ENCODE measurements around the gene CCDC3.

The CCDC3 gene

GRCh38 chr10:12849319-12850181, 152.0 kb downstream of the CCDC3 start:
- no peaks in the 10 kb centered on the region for H3K27me3 ChIP-seq (ENCODE audit: low read depth, low read length)
- no peaks in the 10 kb centered on the region for H3K36me3 ChIP-seq (ENCODE audit: control insufficient read depth in 1 of 2, insufficient read depth in 2 of 2, low read length in 2 of 2)
- H3K4me1 ChIP-seq (ENCODE audit: control insufficient read depth in 1 of 2, insufficient read depth in 2 of 2, low read length in 2 of 2), result peaks cover 6 to 21% of the 10 kb centered on the region in 2 donors
- H3K9me3 ChIP-seq (ENCODE audit: control insufficient read depth in 1 of 2, low read length in 2 of 2), result no peaks in the 10 kb centered on the region
- H3K27ac ChIP-seq (ENCODE audit: low read length), result no peak overlapping the region
- H3K4me3 ChIP-seq (ENCODE audit: low read depth in 1 of 2, low read length in 2 of 2), result no peak overlapping the region

DNA sequence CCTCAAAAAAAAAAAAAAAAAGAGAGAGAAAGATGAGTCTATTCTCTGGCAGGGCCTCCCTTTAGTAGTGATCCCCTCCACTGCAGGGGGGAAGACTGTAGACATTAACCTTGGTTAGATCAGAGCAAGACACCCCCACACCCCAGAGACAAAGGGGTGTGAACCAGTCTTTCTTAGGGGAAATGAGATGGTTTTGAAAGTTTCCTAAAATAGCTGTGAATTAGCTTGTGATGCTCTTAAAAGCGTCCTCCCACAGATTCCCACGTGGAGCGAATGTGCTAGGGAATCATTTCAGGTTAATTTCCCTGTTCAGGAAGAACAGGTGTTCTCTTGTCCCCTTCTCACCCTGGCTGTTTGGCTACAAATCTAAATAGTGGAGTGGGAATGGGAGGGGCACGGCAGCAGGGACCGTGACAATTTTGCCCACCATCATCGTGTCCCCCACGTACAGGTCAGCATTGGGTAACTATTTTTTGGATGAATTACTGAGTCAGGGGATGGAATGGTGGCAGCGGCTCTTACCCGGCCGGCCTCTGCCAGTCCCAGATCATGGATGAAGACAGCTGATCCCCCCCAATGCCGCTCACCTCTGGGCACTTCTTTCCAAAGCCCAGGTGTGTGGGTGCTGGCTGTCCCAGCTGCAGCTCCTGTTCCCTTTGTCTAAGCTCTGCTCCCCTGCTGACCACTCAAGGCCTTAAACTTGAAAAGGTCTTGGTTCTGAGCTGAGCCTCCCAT, 152.9 kb downstream of the CCDC3 start:
- no peaks in the 10 kb centered on the region for H3K36me3 ChIP-seq (ENCODE audit: control insufficient read depth in 1 of 2, insufficient read depth in 2 of 2, low read length in 2 of 2)
- H3K4me1 ChIP-seq (ENCODE audit: control insufficient read depth in 1 of 2, insufficient read depth in 2 of 2, low read length in 2 of 2), result peaks cover 7 to 23% of the 10 kb centered on the region in 2 donors
- H3K27ac ChIP-seq (ENCODE audit: low read length), result no peak overlapping the region
- no peak overlapping the region for H3K4me3 ChIP-seq (ENCODE audit: low read depth in 1 of 2, low read length in 2 of 2)
- H3K27me3 ChIP-seq (ENCODE audit: low read depth, low read length), result no peaks in the 10 kb centered on the region
- no peaks in the 10 kb centered on the region for H3K9me3 ChIP-seq (ENCODE audit: control insufficient read depth in 1 of 2, low read length in 2 of 2)

DNA sequence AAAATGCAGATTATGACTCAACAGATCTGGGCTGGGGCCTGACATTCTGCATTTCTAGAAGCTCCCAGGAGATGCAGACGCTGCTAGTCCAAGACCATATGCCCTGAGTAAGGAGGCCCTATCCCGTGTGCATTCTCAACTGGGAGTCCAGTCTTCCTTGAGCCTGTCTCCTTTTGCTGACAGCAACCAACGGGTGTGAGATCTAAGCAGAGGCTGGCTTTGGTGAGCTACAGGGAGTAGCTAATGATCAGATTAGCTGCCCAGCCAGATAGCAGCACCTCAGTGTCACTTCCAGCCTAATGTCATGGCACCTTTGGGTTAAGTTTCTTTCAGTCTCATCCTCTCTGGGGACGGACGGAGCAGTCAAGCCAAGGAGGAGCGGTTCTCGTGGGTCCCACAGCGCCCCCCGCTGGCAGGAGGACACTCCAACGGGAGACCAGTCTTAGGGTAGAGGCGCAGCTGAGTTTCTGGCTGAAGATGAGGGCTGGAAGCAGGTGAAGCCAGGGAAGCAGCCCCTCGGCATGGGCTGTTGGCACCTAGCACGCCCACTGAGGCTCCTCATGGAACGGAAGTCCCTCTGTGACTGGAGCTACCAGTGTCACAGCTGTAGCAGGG, 154.0 kb downstream of the CCDC3 start:
- Histone ChIP-seq H3K4me3 (ENCODE audit: low read depth in 1 of 2, low read length in 2 of 2) (no peak overlapping the region), H3K9me3 (ENCODE audit: control insufficient read depth in 1 of 2, low read length in 2 of 2) (no peaks in the 10 kb centered on the region), H3K27me3 (ENCODE audit: low read depth, low read length) (no peaks in the 10 kb centered on the region), H3K36me3 (ENCODE audit: control insufficient read depth in 1 of 2, insufficient read depth in 2 of 2, low read length in 2 of 2) (no peaks in the 10 kb centered on the region), H3K4me1 (ENCODE audit: control insufficient read depth in 1 of 2, insufficient read depth in 2 of 2, low read length in 2 of 2) (peaks cover 7 to 23% of the 10 kb centered on the region in 2 donors), H3K27ac (ENCODE audit: low read length) (no peak overlapping the region)

DNA sequence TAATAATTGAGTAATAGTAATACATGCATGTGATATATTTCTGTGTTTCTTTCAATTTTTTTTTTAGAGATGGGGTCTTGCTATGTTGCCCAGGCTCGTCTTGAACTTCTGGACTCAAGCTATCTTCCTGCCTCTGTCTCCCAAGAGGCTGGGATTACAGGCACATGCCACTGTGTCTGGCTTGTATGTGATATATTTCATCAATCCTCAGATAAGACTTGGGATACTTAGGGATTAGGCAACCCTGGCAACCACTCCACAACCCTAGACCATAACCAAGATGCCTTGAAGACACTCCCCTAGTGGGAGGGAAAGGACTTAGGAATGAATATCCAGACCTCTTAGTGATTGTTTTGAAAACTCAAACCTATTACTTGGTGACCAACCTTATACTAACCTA, 154.8 kb downstream of the CCDC3 start:
- H3K27ac ChIP-seq (ENCODE audit: low read length), result no peak overlapping the region
- H3K4me1 ChIP-seq (ENCODE audit: control insufficient read depth in 1 of 2, insufficient read depth in 2 of 2, low read length in 2 of 2), result peaks cover 7 to 23% of the 10 kb centered on the region in 2 donors
- no peaks in the 10 kb centered on the region for H3K36me3 ChIP-seq (ENCODE audit: control insufficient read depth in 1 of 2, insufficient read depth in 2 of 2, low read length in 2 of 2)
- H3K27me3 ChIP-seq (ENCODE audit: low read depth, low read length), result no peaks in the 10 kb centered on the region
- H3K4me3 ChIP-seq (ENCODE audit: low read depth in 1 of 2, low read length in 2 of 2), result no peak overlapping the region
- H3K9me3 ChIP-seq (ENCODE audit: control insufficient read depth in 1 of 2, low read length in 2 of 2), result no peaks in the 10 kb centered on the region

All from muscle layer of duodenum (tissue), 2 donors.